GM18870 (cell line): ENCODE results near the gene ACAT1.
"Not testable (repeated sequence)": the region's sequence is repeated elsewhere in the genome, so short reads cannot be mapped to it uniquely, and the experiment has no call there.

ENCODE experiments used
- ATAC-seq: cut with Tn5 transposase; IDR thresholded peaks from one replicate; pipeline ENCODE4 v1.9.1; 2021; ENCODE audit warnings: moderate library complexity; ENCODE audit not compliant: unreplicated experiment

Gene ACAT1

GRCh38 chr11:108142304-108142703 lies 20.9 kb downstream of the ACAT1 start:
- no peak for ATAC-seq

GRCh38 chr11:108144615-108145014 lies 23.2 kb downstream of the ACAT1 start:
- no peak for ATAC-seq

DNA sequence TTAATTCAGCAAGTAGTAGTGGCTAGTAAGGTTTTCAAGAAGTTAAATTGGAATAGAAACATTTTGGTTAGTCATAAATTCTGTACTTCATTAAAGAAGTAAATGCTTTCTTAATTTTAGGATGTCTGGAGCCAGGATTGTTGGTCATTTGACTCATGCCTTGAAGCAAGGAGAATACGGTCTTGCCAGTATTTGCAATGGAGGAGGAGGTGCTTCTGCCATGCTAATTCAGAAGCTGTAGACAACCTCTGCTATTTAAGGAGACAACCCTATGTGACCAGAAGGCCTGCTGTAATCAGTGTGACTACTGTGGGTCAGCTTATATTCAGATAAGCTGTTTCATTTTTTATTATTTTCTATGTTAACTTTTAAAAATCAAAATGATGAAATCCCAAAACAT lies 25.8 kb downstream of the ACAT1 start:
- ATAC-seq = no peak

DNA sequence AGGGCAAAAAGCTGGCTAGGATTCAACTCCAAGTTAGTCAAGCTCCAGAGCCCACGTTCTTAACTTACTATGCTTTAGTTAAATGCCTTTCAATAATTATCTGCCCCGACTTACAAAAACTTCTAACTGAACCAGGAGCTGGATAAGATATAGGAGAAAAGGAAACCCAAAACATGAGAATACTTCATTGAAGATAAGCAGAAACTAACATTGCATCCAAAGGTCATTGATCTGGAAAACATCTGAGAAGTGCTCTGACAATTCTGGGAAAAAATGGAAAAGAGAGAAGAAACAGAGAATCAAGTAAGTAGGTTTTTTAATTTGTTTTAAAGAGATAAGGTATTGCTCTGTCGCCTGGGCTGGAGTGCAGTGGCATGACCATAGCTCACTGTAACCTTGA lies 27.2 kb downstream of the ACAT1 start:
- ATAC-seq = no peak

DNA sequence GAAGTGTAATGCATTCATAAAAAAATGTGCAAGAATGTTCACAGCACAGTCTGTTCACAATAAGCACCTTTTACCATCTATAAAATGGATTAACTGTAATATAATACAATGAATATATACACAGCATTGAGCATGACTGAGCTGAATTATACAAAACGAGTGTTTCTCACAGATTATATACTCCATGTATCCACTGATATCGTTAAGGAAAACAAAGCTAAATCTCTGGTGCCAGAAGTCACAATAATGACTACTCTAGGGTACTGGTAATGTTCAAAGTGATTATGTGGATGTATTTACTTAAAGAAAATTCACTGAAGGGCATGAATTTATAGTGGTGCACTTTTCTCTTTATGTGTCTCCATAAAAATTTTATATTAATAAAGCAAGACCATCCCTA lies 33.2 kb downstream of the ACAT1 start:
- no peak for ATAC-seq

GRCh38 chr11:108160970-108161566 lies 39.7 kb downstream of the ACAT1 start:
- ATAC-seq = peak; percentile 97

- not testable (repeated sequence) for ATAC-seq
Observed at GRCh38 chr11:108162878-108163277, 41.5 kb downstream of the ACAT1 start.

DNA sequence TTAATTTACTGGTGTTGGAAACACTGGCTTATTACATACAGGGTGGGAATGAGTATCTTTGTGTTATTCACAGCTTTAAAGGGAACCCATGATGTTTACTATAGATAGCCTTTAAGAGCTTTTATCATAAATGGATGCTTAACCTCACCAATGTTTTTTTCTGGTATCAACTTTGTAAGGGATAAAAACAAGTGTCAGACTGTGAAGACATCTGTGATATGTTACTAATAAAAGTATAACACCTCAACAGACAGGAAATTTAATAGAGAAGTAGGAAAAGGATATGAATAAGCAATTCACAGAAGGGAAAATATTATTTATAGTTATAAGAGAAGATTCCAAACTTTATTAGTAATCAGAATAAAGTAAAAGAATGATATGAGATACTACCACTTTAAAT lies 46.3 kb downstream of the ACAT1 start:
- no peak for ATAC-seq

DNA sequence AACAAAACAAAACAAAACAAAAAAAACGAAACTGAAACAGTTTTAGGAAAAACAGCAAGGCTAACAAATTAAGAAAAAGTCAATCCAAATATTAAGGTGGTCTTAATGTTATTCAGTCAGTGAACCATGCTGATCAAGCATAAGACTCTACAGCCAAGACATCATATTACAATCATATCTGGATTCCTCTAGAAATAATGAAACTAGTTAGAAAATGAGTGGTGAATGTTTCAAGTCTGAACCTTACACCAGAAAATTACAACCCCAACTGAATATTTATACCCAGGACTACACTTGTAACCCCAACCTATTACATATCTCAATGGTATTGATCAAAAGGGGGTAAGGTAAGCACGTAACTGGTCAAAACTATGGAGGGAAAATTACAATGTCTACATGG lies 48.8 kb downstream of the ACAT1 start:
- no peak for ATAC-seq

DNA sequence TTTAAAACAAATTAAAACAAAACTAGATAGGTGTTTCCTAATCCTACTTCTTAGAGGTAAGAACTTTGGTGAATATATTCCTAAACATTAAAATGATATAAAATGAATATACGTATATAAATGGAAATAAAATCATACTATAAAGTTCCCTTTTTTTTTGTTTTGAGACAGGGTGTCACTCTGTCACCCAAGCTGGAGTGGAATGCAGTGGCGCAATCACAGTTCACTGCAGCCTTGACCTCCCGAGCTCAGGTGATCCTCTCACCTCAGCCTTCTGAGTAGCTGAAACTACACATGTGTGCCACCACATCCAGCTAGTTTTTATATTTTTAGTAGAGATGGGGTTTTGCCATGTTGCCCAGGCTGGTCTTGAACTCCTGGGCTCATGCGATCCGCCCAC lies 56.2 kb downstream of the ACAT1 start:
- ATAC-seq = no peak

- no peak for ATAC-seq
Observed at GRCh38 chr11:108193725-108194124, 72.4 kb downstream of the ACAT1 start.

- ATAC-seq = no peak
Observed at GRCh38 chr11:108196901-108197300, 75.5 kb downstream of the ACAT1 start.
